NT2/D1 (cell line): ENCODE data around the gene CDH4.

Experiments used
- SUZ12 ChIP-seq: IDR thresholded peaks from 2 replicates; pipeline ENCODE4 v1.6.1; 2011; ENCODE audit not compliant: insufficient read length, insufficient read depth; ENCODE audit errors: extremely low read depth
- YY1 ChIP-seq: IDR thresholded peaks from 2 replicates; pipeline ENCODE4 v1.6.1; 2011; ENCODE audit not compliant: insufficient read length, insufficient read depth

GRCh38 chr20:61320691-61321425 is 68.8 kb downstream of the CDH4 start:
- TF ChIP-seq SUZ12 (no peak), YY1 (no peak)
